Measurements from ENCODE around the gene EFNB3.

EFNB3 gene, protein sequence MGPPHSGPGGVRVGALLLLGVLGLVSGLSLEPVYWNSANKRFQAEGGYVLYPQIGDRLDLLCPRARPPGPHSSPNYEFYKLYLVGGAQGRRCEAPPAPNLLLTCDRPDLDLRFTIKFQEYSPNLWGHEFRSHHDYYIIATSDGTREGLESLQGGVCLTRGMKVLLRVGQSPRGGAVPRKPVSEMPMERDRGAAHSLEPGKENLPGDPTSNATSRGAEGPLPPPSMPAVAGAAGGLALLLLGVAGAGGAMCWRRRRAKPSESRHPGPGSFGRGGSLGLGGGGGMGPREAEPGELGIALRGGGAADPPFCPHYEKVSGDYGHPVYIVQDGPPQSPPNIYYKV

GRCh38 chr17:7704601-7705268, at the start of gene EFNB3:
Gene EFNB3, plus strand, starts transcription at chr17:7705202. Its CDS starts 397 bp downstream, at chr17:7705599.
- DNase-seq = peak; percentile 79

DNA sequence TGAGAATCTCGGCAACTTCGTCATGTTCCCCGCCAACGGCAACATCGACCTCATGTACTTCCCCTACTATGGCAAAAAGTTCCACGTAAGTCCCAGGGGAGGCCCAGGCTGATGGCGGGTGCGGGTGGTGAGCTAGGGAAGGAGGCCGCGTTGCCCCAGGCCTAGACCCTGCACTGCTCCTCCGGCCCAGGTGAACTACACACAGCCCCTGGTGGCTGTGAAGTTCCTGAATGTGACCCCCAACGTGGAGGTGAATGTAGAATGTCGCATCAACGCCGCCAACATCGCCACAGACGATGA, 49.5 kb upstream of the EFNB3 start:
- no peak for DNase-seq

- DNase-seq = no peak
Measured at GRCh38 chr17:7656958-7657609, 47.9 kb upstream of the EFNB3 start.

- DNase-seq = no peak
Measured at GRCh38 chr17:7667656-7668406, 37.2 kb upstream of the EFNB3 start.

DNA sequence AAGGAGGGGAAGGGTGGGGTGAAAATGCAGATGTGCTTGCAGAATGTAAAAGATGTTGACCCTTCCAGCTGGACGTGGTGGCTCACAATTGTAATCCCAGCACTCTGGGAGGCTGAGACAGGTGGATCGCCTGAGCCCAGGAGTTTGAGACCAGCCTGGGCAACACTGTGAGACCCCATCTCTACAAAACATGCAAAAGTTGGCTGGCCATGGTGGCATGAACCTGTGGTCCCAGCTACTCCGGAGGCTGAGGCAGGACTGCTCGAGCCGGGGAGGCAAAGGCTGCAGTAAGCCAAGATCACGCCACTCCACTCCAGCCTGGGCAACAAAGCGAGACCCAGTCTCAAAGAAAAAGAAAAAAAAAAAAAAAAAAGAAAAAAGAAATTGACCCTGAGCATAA, 36.5 kb upstream of the EFNB3 start:
- DNase-seq = no peak

GRCh38 chr17:7673239-7673638, 31.8 kb upstream of the EFNB3 start:
- DNase-seq = peak; percentile 57

GRCh38 chr17:7674934-7675333, 30.1 kb upstream of the EFNB3 start:
- no peak for DNase-seq

- no peak for DNase-seq
Measured at GRCh38 chr17:7676533-7676932, 28.5 kb upstream of the EFNB3 start.

DNA sequence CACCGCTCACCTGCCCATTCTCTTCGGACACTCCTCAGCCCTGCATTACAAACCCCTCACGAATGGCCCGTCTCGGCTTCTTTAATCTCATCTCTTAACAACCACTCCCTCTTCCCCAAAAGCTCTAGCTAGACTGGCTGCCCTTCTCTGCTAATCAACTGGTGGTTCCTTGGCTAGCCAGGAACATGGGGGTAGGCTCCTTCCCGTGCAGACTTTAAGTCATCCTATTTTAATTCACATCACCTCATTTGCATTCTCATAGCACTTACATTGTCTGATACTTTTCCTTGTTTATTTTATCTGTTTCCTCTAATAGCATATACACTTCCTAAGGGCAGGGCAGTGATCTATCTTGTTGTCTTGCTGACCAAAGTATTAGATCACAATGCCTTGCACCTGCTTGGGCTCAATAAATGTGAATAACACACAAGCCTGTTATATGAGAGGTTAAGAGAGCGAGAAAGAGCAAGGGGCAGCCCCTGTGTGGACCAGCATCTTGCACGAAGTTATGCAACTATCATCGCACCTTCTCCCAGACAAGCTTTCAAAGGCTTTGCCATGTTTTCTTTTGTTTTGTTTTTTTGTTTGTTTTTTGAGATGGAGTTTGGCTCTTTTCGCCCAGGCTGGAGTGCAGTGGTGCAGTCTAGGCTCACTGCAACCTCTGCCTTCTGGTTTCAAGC, 27.5 kb upstream of the EFNB3 start:
- DNase-seq = no peak

DNA sequence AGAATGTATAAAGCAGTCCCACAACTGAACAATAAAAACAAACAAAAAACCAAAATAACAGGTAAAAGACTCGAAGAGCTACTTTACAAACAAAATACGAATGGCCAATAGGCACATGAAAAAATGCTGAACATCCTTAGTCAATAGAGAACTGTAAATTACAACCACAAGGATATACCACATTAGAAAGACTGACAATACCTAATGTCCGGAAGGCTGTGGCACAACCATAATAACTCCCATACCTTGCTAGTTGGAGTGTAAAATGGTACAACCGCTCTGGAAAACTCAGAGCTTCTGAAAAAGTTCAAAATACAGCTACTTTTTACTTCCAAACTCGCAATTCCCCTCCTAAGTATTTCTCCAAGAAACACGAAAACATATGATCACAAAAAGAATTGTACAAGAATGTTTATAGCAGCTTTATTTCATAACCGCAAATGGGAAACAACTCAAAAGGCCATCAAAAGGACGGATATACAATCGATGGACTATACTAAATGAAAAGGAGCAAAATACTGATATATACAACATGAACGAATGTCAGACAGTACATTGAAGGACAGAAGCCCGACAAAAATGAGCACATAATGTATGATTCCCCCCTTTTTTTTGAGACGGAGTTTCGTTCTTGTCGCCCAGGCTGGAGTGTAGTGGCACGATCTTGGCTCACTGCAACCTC, 20.0 kb upstream of the EFNB3 start:
- DNase-seq = peak; percentile 43

DNA sequence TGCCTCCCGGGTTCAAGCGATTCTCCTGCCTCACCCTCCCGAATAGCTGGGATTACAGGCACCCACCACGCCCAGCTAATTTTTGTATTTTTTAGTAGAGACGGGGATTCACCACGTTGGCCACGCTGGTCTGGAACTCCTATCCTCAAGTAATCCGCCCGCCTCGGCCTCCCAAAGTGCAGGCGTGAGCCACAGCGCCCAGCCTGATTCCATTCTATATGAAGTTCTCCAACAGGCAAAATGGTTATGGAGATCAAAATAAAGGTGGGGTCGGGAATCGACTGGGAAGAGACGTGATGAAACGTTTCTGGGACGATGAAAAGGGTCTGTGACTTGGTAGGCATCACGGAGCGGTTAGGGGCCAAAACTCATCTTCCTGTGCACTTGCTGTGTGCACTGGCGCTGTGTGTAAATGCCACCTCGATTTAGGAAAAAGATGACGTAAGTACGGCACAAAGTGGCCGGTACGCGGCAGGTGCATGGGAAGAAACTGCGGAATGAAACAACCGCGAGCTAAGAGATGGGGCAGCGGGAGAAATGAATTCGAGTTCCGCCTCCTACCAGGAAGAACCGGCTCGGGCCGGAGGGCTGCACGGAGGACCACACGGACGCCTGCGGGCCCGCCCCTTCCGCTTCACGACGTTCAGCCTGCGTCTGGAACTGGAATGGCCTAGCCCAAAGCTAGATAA, 19.3 kb upstream of the EFNB3 start:
- DNase-seq = peak; percentile 99

DNA sequence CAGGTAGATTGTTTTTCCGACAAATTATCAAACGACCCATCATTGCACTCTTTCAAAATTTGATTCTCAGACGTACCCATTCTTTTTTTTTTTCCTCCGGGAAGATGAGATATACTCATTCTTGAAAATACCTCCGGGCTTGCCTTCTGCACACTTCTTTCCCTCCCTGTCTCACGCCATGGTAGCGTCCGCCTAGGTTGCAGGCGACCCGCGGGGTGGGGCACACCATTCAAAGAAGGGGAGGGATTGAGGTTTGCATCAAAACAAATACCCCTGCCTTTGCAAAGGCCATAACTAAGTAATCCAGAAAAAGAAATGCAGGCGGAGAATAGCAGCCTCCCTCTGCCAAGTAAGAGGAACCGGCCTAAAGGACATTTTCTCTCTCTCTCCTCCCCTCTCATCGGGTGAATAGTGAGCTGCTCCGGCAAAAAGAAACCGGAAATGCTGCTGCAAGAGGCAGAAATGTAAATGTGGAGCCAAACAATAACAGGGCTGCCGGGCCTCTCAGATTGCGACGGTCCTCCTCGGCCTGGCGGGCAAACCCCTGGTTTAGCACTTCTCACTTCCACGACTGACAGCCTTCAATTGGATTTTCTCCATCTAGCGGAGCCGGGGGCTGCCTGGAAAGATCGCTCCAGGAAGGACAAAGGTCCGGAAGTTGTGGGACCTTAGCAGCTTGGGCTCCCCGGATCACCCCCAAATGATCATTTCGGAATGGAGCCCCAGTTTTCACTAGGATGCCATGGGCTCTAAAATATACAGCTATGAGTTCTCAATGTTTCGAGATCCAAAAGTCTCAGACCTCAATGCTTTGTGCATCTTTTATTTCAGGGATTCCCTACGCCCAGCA, 18.6 kb upstream of the EFNB3 start:
- peak; percentile 98 for DNase-seq

- DNase-seq = peak; percentile 98
Measured at GRCh38 chr17:7687072-7687907, 17.7 kb upstream of the EFNB3 start, which contains the start of gene TP53. Gene TP53, minus strand, starts transcription at chr17:7687490. Its CDS starts 10,896 bp downstream, at chr17:7676594.

DNA sequence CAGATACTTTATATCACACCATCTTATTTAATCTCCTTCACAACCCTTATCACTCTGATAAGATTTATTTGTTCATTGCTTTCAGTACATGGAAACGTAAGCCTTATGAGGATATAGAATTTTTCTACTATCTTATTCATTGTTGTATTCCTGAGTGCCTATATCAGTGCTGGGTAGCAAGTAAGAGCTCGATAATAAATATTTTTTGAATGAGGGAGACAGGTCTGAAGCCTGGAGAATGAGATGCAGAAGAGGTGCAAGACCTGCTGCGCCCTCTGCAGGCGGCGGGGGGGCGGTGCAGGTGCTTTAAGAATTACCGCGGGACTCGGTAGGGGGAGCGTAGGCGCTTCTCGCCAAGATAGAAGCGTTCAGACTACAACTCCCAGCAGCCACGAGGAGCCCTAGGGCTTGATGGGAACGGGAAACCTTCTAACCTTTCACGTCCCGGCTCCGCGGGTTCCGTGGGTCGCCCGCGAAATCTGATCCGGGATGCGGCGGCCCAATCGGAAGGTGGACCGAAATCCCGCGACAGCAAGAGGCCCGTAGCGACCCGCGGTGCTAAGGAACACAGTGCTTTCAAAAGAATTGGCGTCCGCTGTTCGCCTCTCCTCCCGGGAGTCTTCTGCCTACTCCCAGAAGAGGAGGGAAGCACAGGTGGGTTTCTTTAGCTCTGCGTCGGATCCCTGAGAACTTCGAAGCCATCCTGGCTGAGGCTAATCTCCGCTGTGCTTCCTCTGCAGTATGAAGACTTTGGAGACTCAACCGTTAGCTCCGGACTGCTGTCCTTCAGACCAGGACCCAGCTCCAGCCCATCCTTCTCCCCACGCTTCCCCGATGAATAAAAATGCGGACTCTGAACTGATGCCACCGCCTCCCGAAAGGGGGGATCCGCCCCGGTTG, 16.8 kb upstream of the EFNB3 start, which contains the start of gene WRAP53:
Gene WRAP53 (plus strand): TSS at position 570 of the 900 bp plus-strand sequence. CDS start 172 bp downstream, at position 742.
- DNase-seq = peak; percentile 99

- DNase-seq = no peak
Measured at GRCh38 chr17:7688808-7689316, 16.1 kb upstream of the EFNB3 start.

DNA sequence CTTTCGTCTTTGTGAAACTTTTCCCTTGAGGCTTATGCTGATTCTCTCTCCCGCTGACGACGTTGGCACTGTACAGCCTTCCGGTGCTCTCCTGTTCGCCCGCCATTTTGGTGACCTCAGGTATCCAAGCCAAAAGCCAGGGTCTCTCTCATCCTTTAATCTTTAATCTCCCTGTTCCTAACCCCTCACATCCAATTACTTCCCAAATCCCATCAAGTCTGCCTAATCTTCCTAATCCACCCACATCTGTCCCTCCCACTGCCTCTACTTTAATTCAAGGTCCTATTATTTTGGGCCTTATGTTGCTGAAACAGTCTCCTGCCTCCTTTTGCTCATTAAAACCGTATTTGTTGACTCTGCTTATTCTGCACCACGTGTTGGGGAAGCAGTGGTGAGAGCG, 9.4 kb upstream of the EFNB3 start:
- no peak for DNase-seq

DNA sequence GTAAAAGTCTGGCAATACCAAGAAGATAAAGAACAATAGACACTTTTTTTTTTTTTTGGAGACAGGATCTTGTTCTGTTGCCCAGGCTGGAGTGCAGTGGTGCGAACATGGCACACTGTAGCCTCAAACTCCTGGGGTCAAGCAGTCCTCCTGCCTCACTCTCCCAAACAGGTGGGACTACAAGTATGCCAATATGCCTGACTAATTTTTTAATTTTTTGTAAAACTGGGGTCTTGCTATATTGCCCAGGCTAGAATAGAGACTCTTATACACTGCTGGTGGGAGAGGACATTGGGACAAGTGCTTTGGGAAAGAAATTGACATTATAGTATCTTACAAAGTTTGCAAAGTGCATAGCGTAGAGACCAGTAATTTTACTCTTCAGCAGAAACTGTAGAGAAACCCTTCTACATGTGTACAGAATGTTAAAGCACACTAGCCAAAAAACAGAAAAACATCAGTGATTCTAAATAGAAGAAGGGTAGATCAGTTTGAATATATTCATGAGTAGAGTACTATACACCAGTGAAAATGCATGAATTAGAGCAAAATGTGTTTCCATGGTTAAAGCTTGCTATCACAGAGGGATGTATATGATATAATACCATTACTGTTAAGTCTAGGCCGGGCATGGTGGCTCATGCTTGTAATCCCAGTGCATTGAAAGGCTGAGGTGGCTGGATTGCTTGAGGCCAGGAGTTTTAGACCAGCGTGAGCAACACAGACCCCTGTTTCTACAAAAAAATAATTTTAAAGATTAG, 7.0 kb upstream of the EFNB3 start:
- DNase-seq = no peak

Data from DMS53 (cell line).